Measurements from ENCODE around the gene EXT2.

The EXT2 gene

GRCh38 chr11:44174842-44175241 lies 79.4 kb downstream of the EXT2 start:
- no peak for DNase-seq

GRCh38 chr11:44176546-44177213 lies 81.2 kb downstream of the EXT2 start:
- no peak for DNase-seq

GRCh38 chr11:44177905-44178304 lies 82.4 kb downstream of the EXT2 start:
- DNase-seq: no peak

GRCh38 chr11:44178381-44178780 lies 82.9 kb downstream of the EXT2 start:
- DNase-seq: peak; percentile 82

GRCh38 chr11:44179173-44179572 lies 83.7 kb downstream of the EXT2 start:
- peak; percentile 38 for DNase-seq

- no peak for DNase-seq
These were observed 84.6 kb downstream of the EXT2 start for GRCh38 chr11:44180107-44180506.

GRCh38 chr11:44185522-44185921 lies 90.0 kb downstream of the EXT2 start:
- DNase-seq: no peak

GRCh38 chr11:44186321-44186930 lies 90.9 kb downstream of the EXT2 start:
- DNase-seq: no peak

GRCh38 chr11:44188643-44189042 lies 93.2 kb downstream of the EXT2 start:
- no peak for DNase-seq

GRCh38 chr11:44189986-44190882 lies 94.8 kb downstream of the EXT2 start:
- DNase-seq: no peak

GRCh38 chr11:44190883-44191230 lies 95.4 kb downstream of the EXT2 start:
- no peak for DNase-seq

GRCh38 chr11:44191322-44192016 lies 96.0 kb downstream of the EXT2 start:
- DNase-seq: no peak

- DNase-seq: no peak
These were observed 96.5 kb downstream of the EXT2 start for GRCh38 chr11:44192017-44192385.

GRCh38 chr11:44192462-44193100 lies 97.1 kb downstream of the EXT2 start:
- DNase-seq: no peak

- DNase-seq: no peak
These were observed 98.4 kb downstream of the EXT2 start for GRCh38 chr11:44193856-44194255.

- no peak for DNase-seq
These were observed 102.8 kb downstream of the EXT2 start for GRCh38 chr11:44198146-44198724.

GRCh38 chr11:44199298-44199697 lies 103.8 kb downstream of the EXT2 start:
- no peak for DNase-seq

- no peak for DNase-seq
These were observed 104.3 kb downstream of the EXT2 start for GRCh38 chr11:44199816-44200215.

- DNase-seq: no peak
These were observed 108.0 kb downstream of the EXT2 start for GRCh38 chr11:44203270-44204043.

- no peak for DNase-seq
These were observed 109.9 kb downstream of the EXT2 start for GRCh38 chr11:44205352-44205751.

- DNase-seq: no peak
These were observed 110.4 kb downstream of the EXT2 start for GRCh38 chr11:44205836-44206235.

- no peak for DNase-seq
These were observed 111.8 kb downstream of the EXT2 start for GRCh38 chr11:44207292-44207691.
